Bronchial epithelial cell (primary cell): ENCODE measurements around the gene HDAC4. TPM values are rescaled to one million over a fixed set of nuclear protein-coding genes. Genes with fewer than 3 reads are reported as not detected.

Experiments used
- DNase-seq: peaks from one replicate; pipeline ENCODE4 v3.0.0-alpha.2; 2010; ENCODE audit warnings: low read depth
- FAIRE-seq: peaks from 2 replicates; lab custom pipeline; 2011; peaks lifted over from hg19 to GRCh38; lab: Jason Lieb, UNC
- H3K27me3 ChIP-seq: 2 replicates; pipeline ENCODE4 v1.5.1; 2011; ENCODE audit warnings: low read length; ENCODE audit not compliant: control insufficient read depth, insufficient read depth
- H3K36me3 ChIP-seq: 2 replicates; pipeline ENCODE4 v1.5.1; 2011; ENCODE audit warnings: low read length; ENCODE audit not compliant: control insufficient read depth, insufficient read depth
- H3K4me3 ChIP-seq: 2 replicates; pipeline ENCODE4 v1.5.1; 2011; ENCODE audit warnings: mild to moderate bottlenecking, low read depth, low read length, control low read depth
- total RNA-seq: library from RNA; depleted of rRNA; stranded (reverse); fragments of >200 nt; gene quantifications from 2 replicates; pipeline ENCODE4 v1.2.1, GENCODE V29; 2014
- TF ChIP-seq, protein P1 (sequence below): IDR thresholded peaks from 2 replicates; pipeline ENCODE4 v1.5.1; 2011; ENCODE audit warnings: mild to moderate bottlenecking, moderate library complexity, low read length, control low read depth, inconsistent platforms; ENCODE audit not compliant: insufficient read depth, severe bottlenecking

The HDAC4 gene
- total RNA-seq, 1 donor from 2014 or later: 5.3 TPM

- no peak for DNase-seq
- Histone ChIP-seq H3K4me3 (no peak overlapping the region), H3K36me3 (no peaks in the 10 kb centered on the region), H3K27me3 (no peaks in the 10 kb centered on the region)
- TF ChIP-seq, protein P1, sequence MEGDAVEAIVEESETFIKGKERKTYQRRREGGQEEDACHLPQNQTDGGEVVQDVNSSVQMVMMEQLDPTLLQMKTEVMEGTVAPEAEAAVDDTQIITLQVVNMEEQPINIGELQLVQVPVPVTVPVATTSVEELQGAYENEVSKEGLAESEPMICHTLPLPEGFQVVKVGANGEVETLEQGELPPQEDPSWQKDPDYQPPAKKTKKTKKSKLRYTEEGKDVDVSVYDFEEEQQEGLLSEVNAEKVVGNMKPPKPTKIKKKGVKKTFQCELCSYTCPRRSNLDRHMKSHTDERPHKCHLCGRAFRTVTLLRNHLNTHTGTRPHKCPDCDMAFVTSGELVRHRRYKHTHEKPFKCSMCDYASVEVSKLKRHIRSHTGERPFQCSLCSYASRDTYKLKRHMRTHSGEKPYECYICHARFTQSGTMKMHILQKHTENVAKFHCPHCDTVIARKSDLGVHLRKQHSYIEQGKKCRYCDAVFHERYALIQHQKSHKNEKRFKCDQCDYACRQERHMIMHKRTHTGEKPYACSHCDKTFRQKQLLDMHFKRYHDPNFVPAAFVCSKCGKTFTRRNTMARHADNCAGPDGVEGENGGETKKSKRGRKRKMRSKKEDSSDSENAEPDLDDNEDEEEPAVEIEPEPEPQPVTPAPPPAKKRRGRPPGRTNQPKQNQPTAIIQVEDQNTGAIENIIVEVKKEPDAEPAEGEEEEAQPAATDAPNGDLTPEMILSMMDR: no peak
- FAIRE-seq: peak; percentile 23
Measured at GRCh38 chr2:239411117-239411516, 10.3 kb upstream of the HDAC4 start.

DNA sequence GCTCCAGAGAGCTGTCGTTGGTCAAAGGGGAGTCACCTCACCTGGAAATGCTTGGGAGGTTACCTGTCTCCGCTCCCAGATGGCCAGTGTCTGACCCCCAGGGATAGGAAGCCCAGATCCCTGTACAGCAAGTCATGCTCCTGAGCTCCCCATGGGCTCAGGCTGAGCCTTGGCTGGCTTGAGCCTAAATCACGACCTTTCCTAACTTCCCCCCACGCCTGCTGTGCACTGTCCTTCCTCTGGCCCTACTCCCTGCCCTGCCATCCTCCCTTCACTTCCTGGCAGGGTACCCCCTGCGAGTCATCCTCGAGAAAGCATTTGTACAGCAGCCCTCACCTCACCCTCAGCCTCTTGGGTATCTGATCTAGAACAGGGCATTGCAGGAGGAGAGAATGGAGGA is 9.2 kb upstream of the HDAC4 start:
- Histone ChIP-seq H3K27me3 (no peaks in the 10 kb centered on the region), H3K4me3 (no peak overlapping the region), H3K36me3 (no peaks in the 10 kb centered on the region)
- FAIRE-seq (no peak), DNase-seq (no peak)
- TF ChIP-seq, protein P1: no peak

DNA sequence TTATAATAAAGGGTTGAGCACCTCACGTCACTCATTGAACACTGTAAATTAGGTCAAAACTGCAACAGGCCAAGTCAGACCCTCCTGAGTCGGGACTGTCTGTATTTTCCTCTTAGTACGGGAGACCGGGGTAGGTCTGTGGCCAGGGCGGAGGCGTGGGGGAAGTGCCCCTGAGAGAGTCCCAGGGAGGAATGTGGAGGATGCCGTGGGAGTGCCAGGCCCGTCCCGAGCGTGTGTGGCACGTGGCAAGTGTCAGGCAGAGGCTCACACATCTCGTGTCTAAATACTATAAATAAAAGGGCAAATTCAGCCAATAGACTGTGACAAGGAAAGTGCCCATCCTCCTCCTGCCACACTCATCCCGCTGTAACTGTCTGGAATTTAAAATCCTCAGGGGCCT is 6.3 kb upstream of the HDAC4 start:
- FAIRE-seq: no peak
- Histone ChIP-seq H3K36me3 (no peaks in the 10 kb centered on the region), H3K4me3 (no peak overlapping the region), H3K27me3 (no peaks in the 10 kb centered on the region)
- TF ChIP-seq, protein P1: no peak
- DNase-seq: no peak

- Histone ChIP-seq H3K27me3 (no peaks in the 10 kb centered on the region), H3K4me3 (no peak overlapping the region), H3K36me3 (no peaks in the 10 kb centered on the region)
- DNase-seq: no peak
- TF ChIP-seq, protein P1: no peak
- FAIRE-seq: no peak
Measured at GRCh38 chr2:239406316-239406995, 5.6 kb upstream of the HDAC4 start.

GRCh38 chr2:239405071-239405470 is 4.3 kb upstream of the HDAC4 start:
- TF ChIP-seq, protein P1: no peak
- FAIRE-seq: no peak

DNA sequence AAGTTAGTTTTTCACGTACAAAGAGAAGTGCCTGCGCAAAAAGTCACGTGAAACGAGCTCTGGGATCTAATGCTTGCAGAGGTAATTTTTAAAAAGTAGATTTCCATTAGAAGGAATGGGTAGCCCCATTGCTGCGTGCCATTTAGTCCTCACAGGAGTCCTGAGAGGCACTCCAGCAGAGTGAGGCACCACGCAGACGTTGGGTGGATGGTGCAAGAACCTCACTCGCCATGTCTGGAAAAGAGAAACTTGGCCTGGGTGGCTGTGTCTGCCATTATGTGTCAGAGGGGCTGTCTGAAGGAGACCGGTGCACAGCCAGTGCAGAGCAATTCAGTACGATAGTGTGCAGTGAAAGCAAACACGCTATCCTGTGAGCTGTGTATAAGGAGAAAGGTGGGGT is 1.8 kb upstream of the HDAC4 start:
- TF ChIP-seq, protein P1: no peak
- Histone ChIP-seq H3K36me3 (no peaks in the 10 kb centered on the region), H3K4me3 (no peak overlapping the region), H3K27me3 (no peaks in the 10 kb centered on the region)
- FAIRE-seq (no peak), DNase-seq (no peak)

More at GRCh38 chr2:239405071-239405470, 4.3 kb upstream of the HDAC4 start:
- H3K4me3 ChIP-seq: no peak overlapping the region
- DNase-seq: no peak
- H3K27me3 ChIP-seq: no peaks in the 10 kb centered on the region
- no peaks in the 10 kb centered on the region for H3K36me3 ChIP-seq
